ENCODE results near the gene HSFX2.
"Not testable (repeated sequence)": the region's sequence is repeated elsewhere in the genome, so short reads cannot be mapped to it uniquely, and the experiment has no call there.

The HSFX2 gene

DNA sequence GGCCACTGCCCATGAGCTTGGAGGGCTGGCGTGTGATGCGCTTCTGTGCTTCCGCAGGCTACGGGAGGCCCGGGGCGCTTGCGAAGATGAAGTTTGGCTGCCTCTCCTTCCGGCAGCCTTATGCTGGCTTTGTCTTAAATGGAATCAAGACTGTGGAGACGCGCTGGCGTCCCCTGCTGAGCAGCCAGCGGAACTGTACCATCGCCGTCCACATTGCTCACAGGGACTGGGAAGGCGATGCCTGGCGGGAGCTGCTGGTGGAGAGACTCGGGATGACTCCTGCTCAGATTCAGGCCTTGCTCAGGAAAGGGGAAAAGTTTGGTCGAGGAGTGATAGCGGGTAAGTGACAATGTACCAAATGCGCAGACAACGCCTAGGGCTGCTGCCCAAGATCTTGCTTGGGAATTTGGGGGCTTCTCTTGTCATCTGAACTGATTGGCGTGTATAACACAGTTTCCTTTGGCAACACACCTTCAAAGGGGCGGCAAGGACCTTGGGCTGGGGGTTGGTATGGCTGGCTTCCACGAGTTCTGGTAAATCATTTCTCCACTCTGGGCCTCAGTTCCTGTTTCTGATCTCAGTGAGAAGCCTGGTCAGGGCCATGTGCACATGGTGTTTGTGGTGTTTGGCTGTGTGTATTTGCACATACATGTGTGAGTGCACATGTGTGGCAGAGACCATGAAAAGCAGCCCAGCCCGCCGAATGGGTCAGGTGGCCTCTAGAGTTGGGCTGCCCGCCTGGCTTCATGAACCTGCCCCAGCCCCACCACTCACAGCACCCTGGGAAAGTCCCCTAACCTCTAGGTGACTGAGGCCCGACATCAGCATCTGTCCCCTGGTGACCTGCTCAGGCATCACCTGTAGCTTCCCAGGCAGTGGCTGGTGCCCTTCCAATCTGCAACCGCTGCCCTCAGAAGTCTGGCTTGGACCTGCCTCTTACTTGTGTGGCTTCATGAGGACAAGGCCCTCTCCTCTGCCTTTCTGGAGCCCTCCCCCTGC lies 49.3 kb downstream of the HSFX2 start:
- H3K9me3 ChIP-seq (ENCODE audit: low read length); H3K4me3 ChIP-seq (ENCODE audit: low read length); H3K36me3 ChIP-seq (ENCODE audit: insufficient read depth, low read length); H2AFZ ChIP-seq (ENCODE audit: low read depth, low read length); H3K27me3 ChIP-seq (ENCODE audit: insufficient read depth, low read length); H3K4me1 ChIP-seq (ENCODE audit: insufficient read depth, low read length): not testable (repeated sequence)

All from neuron (in vitro differentiated cells).